HG03064 (cell line): ENCODE results near the gene ZNF586.
"Not testable (repeated sequence)": the region's sequence is repeated elsewhere in the genome, so short reads cannot be mapped to it uniquely, and the experiment has no call there.

Source experiments
- ATAC-seq: cut with Tn5 transposase; IDR thresholded peaks from one replicate; pipeline ENCODE4 v1.9.1; 2021; ENCODE audit warnings: low read depth; ENCODE audit not compliant: unreplicated experiment

Gene ZNF586

GRCh38 chr19:57789288-57789687, 19.8 kb downstream of the ZNF586 start:
- no peak for ATAC-seq

GRCh38 chr19:57796580-57796979, 27.1 kb downstream of the ZNF586 start:
- ATAC-seq: not testable (repeated sequence)

GRCh38 chr19:57800696-57801095, 31.2 kb downstream of the ZNF586 start:
- ATAC-seq: no peak

GRCh38 chr19:57802269-57802668, 32.8 kb downstream of the ZNF586 start:
- ATAC-seq: no peak

- ATAC-seq: no peak
Measured at GRCh38 chr19:57803265-57803593, 33.8 kb downstream of the ZNF586 start.

GRCh38 chr19:57803594-57804325, 34.3 kb downstream of the ZNF586 start:
- ATAC-seq: no peak

- no peak for ATAC-seq
Measured at GRCh38 chr19:57807541-57807940, 38.1 kb downstream of the ZNF586 start.

GRCh38 chr19:57810410-57811295, 41.2 kb downstream of the ZNF586 start:
- ATAC-seq: not testable (repeated sequence)

- no peak for ATAC-seq
Measured at GRCh38 chr19:57812226-57812625, 42.8 kb downstream of the ZNF586 start.

GRCh38 chr19:57812975-57813820, 43.7 kb downstream of the ZNF586 start:
- ATAC-seq: not testable (repeated sequence)

- ATAC-seq: no peak
Measured at GRCh38 chr19:57813919-57814504, 44.5 kb downstream of the ZNF586 start.

- peak; percentile 67 for ATAC-seq
Measured at GRCh38 chr19:57814505-57815246, 45.2 kb downstream of the ZNF586 start, which contains the start of gene ZNF552. Gene ZNF552 (minus strand): TSS chr19:57814913. CDS start chr19:57814743, 170 bp downstream.

- no peak for ATAC-seq
Measured at GRCh38 chr19:57815247-57816075, 46.0 kb downstream of the ZNF586 start.

- ATAC-seq: no peak
Measured at GRCh38 chr19:57816652-57817051, 47.2 kb downstream of the ZNF586 start.

- no peak for ATAC-seq
Measured at GRCh38 chr19:57817976-57818375, 48.5 kb downstream of the ZNF586 start.

- no peak for ATAC-seq
Measured at GRCh38 chr19:57818378-57818777, 48.9 kb downstream of the ZNF586 start.

GRCh38 chr19:57819475-57820148, 50.1 kb downstream of the ZNF586 start:
- ATAC-seq: peak; percentile 80

- no peak for ATAC-seq
Measured at GRCh38 chr19:57820599-57820998, 51.1 kb downstream of the ZNF586 start.
